RWPE2 (cell line): ENCODE data around the gene RNF212.

ENCODE experiments used
- ATAC-seq: fragments of 200-7000 bp; cut with Tn5 transposase; 3 replicates; pipeline ENCODE4 v1.9.1; 2021; ENCODE audit warnings: low read depth
- DNase-seq: peaks from one replicate; pipeline ENCODE4 v3.0.0-alpha.2; 2020; ENCODE audit warnings: low spot score
- H3K27ac ChIP-seq: fragments of 450-650 bp; 2 replicates; pipeline ENCODE4 v1.5.1; 2017; ENCODE audit warnings: mild to moderate bottlenecking; ENCODE audit not compliant: poor library complexity, severe bottlenecking
- H3K27me3 ChIP-seq: fragments of 250-450 bp; sonication (Bioruptor Pico); 2 replicates; pipeline ENCODE4 v1.5.1; 2021; ENCODE audit warnings: mild to moderate bottlenecking, moderate library complexity; ENCODE audit not compliant: insufficient read depth, poor library complexity, severe bottlenecking
- H3K36me3 ChIP-seq: fragments of 250-450 bp; sonication (Bioruptor Pico); 2 replicates; pipeline ENCODE4 v1.5.1; 2020; ENCODE audit warnings: low read depth, mild to moderate bottlenecking, moderate library complexity
- H3K4me1 ChIP-seq: fragments of 250-450 bp; sonication (Bioruptor Pico); 2 replicates; pipeline ENCODE4 v1.5.1; 2021; ENCODE audit warnings: mild to moderate bottlenecking, moderate library complexity; ENCODE audit not compliant: insufficient read depth, poor library complexity, severe bottlenecking
- H3K4me3 ChIP-seq: fragments of 250-450 bp; sonication (Bioruptor Pico); 2 replicates; pipeline ENCODE4 v1.5.1; 2021; ENCODE audit warnings: mild to moderate bottlenecking, moderate library complexity; ENCODE audit not compliant: severe bottlenecking
- H3K9me3 ChIP-seq: fragments of 250-450 bp; sonication (Bioruptor Pico); 2 replicates; pipeline ENCODE4 v1.5.1; 2021; ENCODE audit warnings: mild to moderate bottlenecking, moderate library complexity; ENCODE audit not compliant: severe bottlenecking
- CTCF ChIP-seq: fragments of 450-650 bp; IDR thresholded peaks from one replicate; pipeline ENCODE4 v1.5.1; 2017; ENCODE audit warnings: mild to moderate bottlenecking, moderate library complexity; ENCODE audit not compliant: poor library complexity, severe bottlenecking

The RNF212 gene

DNA sequence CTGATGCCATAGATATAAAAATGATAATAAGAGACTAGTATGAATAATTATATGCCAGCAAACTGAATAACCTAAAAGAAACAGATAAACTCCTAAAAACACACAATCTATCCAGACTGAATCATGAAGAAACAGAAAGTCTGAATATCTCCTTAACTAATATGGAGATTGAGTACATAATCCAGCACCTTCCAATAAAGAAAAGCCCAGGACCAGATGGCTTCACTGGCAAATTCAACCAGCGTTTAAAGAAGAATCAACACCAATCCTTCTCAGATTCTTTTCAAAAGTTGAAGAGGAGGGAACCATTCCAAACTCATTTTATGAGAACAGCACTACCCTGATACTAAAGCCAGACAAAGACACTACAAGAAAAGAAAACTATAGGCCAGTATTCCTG is 26.5 kb upstream of the RNF212 start:
- no peak for TF ChIP-seq CTCF
- no peaks in the 10 kb centered on the region for H3K9me3 ChIP-seq
- DNase-seq (no peak), ATAC-seq (no peak)
- no peak overlapping the region for H3K4me3 ChIP-seq
- H3K27me3 ChIP-seq = peaks cover 11% of the 10 kb centered on the region
- 0 out of 2 replicates have a peak, but pooled peaks cover 4% of the 10 kb centered on the region for H3K36me3 ChIP-seq
- H3K27ac ChIP-seq = no peak overlapping the region
- H3K4me1 ChIP-seq = no peaks in the 10 kb centered on the region

- Histone ChIP-seq H3K9me3 (no peaks in the 10 kb centered on the region), H3K27me3 (peaks cover 11% of the 10 kb centered on the region), H3K27ac (no peak overlapping the region), H3K4me1 (no peaks in the 10 kb centered on the region), H3K4me3 (no peak overlapping the region), H3K36me3 (0 out of 2 replicates have a peak, but pooled peaks cover 4% of the 10 kb centered on the region)
- no peak for ATAC-seq
- no peak for DNase-seq
- TF ChIP-seq CTCF = no peak
These were observed 24.5 kb upstream of the RNF212 start for GRCh38 chr4:1137850-1138249.

DNA sequence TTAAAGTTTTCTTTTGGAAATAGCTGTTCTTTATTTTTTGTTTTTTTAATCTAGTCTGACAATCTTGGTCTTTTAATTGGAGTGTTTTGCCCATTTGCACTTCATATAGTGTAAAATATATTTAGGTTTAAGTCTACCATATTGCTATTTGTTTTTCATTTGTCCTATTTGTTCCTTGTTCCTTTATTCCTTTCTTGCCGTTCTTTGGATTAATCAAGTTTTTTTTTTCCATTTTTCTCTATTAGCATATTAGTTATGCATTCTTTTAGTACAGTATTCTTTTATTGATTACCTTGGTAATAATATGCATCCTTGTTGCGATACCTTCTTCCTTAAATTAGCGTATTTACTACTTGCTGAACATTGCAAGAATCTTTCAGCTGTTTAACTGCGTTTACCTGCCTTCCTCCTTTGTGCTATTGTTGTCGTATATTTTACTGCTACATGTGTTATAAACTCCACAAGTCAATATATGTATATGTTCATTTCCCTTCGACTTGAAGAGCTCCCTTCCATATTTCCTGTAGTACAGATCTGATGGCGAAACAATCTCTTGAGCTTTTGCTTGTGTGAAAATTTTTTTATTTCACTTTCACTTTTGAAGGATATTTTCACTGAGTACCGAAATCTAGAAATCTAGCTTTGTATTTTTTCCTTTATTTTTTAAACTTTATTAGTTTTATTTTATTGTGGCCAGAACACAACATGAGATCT is 23.9 kb upstream of the RNF212 start:
- Histone ChIP-seq H3K4me1 (no peaks in the 10 kb centered on the region), H3K27ac (no peak overlapping the region), H3K4me3 (no peak overlapping the region), H3K9me3 (no peaks in the 10 kb centered on the region), H3K36me3 (0 out of 2 replicates have a peak, but pooled peaks cover 4% of the 10 kb centered on the region), H3K27me3 (peaks cover 11% of the 10 kb centered on the region)
- DNase-seq (no peak), ATAC-seq (no peak)
- TF ChIP-seq CTCF = no peak

- Histone ChIP-seq H3K4me1 (no peaks in the 10 kb centered on the region), H3K4me3 (no peak overlapping the region), H3K27me3 (peaks cover 11% of the 10 kb centered on the region), H3K36me3 (0 out of 2 replicates have a peak, but pooled peaks cover 4% of the 10 kb centered on the region), H3K27ac (no peak overlapping the region), H3K9me3 (no peaks in the 10 kb centered on the region)
- no peak for TF ChIP-seq CTCF
- DNase-seq (no peak), ATAC-seq (no peak)
These were observed 22.7 kb upstream of the RNF212 start for GRCh38 chr4:1136048-1136447.

- Histone ChIP-seq H3K27me3 (peaks cover 6% of the 10 kb centered on the region), H3K4me1 (no peaks in the 10 kb centered on the region), H3K27ac (no peak overlapping the region), H3K36me3 (no peaks in the 10 kb centered on the region), H3K4me3 (no peak overlapping the region), H3K9me3 (no peaks in the 10 kb centered on the region)
- no peak for DNase-seq
- ATAC-seq = no peak
- no peak for TF ChIP-seq CTCF
These were observed 19.7 kb upstream of the RNF212 start for GRCh38 chr4:1133033-1133432.
